B cell (primary cell): Measurements from ENCODE around the gene TMEM209.
"Not testable (repeated sequence)": the region's sequence is repeated elsewhere in the genome, so short reads cannot be mapped to it uniquely, and the experiment has no call there.

Source experiments
- CTCF ChIP-seq: fragments of 200-600 bp; IDR thresholded peaks from one replicate; pipeline ENCODE4 v1.8.0; 2022; ENCODE audit warnings: antibody characterized with exemption, mild to moderate bottlenecking
- EZH2 ChIP-seq: IDR thresholded peaks from 2 replicates; pipeline ENCODE4 v1.6.1; 2012; ENCODE audit warnings: borderline replicate concordance, low read depth, mild to moderate bottlenecking, moderate library complexity, low read length; ENCODE audit not compliant: insufficient read depth, poor library complexity, severe bottlenecking

- TF ChIP-seq CTCF, EZH2: not testable (repeated sequence)
Measured at GRCh38 chr7:130248842-130249241, 43.6 kb upstream of the TMEM209 start.
